ENCODE data around the gene KRT28.

KRT28 gene

DNA sequence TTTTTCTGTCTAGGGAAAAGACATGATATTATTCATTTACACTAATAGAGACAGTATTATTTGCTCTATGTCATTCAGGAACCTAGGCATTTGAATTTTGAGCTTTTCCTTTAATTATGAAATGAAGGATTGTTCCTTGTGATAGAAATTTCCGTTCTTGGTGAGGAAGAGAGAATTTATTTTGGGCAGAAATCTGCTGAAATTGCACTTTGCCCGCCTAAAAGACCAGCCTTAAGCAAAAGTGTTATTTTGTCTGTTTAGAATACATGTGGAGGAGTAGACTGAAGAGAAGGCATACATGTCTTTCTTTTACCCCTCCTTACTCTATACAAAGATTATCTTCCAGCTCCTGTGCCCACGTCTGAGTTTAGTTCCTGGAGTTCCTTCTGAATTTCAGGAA, 39.4 kb upstream of the KRT28 start:
- no peak overlapping the region for H3K4me3 ChIP-seq (ENCODE audit: low read depth, low read length)
- TF ChIP-seq, protein P1, sequence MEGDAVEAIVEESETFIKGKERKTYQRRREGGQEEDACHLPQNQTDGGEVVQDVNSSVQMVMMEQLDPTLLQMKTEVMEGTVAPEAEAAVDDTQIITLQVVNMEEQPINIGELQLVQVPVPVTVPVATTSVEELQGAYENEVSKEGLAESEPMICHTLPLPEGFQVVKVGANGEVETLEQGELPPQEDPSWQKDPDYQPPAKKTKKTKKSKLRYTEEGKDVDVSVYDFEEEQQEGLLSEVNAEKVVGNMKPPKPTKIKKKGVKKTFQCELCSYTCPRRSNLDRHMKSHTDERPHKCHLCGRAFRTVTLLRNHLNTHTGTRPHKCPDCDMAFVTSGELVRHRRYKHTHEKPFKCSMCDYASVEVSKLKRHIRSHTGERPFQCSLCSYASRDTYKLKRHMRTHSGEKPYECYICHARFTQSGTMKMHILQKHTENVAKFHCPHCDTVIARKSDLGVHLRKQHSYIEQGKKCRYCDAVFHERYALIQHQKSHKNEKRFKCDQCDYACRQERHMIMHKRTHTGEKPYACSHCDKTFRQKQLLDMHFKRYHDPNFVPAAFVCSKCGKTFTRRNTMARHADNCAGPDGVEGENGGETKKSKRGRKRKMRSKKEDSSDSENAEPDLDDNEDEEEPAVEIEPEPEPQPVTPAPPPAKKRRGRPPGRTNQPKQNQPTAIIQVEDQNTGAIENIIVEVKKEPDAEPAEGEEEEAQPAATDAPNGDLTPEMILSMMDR (IDR thresholded peaks at IDR 0.05; ENCODE audit: borderline replicate concordance, insufficient read depth, low read depth, low read length): no peak

DNA sequence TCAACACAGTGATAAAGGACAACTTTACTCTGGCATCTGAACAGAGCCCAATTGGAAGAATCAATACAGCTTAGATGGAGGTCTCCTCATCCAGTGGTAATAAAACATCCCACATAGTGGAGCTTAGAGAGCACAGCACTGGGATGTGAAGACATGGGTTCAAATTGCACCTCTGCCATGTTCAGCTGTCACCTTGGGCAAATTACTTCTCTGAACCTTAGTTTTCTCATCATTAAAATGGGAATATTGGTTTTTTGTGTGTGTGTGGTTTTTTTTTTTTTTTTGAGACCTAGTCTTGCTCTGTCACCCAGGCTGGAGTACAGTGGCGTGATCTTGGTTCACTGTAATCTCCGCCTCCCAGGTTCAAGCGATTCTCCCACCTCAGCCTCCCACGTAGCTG, 36.3 kb upstream of the KRT28 start:
- H3K4me3 ChIP-seq (ENCODE audit: low read depth, low read length): no peak overlapping the region
- TF ChIP-seq, protein P1 (IDR thresholded peaks at IDR 0.05; ENCODE audit: borderline replicate concordance, insufficient read depth, low read depth, low read length): no peak

DNA sequence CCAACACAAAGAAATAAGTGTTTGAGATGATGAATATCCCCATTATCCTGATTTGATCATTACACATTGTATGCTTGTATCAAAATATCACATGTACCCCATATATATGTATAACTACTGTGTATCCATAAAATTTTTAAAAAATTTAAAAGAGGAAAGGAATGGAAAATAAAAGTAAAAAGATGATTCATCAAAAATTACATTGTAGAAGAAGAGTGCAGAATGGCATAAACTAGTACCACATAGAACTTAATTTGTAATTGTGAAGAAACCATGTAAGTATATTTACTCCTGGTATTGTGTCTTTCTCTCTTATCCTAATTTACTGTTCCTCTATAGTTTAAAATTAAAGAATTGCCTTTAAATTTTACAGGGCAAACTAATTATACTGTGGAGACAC, 34.1 kb upstream of the KRT28 start:
- no peak overlapping the region for H3K4me3 ChIP-seq (ENCODE audit: low read depth, low read length)
- TF ChIP-seq, protein P1 (IDR thresholded peaks at IDR 0.05; ENCODE audit: borderline replicate concordance, insufficient read depth, low read depth, low read length): no peak

DNA sequence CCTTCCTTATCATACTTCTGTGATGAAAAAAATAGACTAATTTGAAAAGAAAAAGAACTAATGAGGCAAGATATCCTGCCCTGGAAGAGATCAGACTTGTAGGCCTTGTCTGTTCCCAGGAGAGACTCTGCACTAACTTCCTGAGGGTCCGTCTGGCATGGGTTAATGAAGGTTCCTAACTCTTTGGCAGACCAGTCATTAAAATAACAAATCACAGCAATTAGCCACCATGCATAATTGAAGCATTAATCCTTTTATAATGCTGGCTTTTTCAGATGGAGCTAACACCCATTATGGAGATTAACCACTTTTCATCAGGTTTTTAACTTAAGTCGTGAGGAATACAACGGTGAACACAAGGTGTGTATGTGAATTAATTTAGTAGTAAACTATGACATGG, 33.1 kb upstream of the KRT28 start:
- TF ChIP-seq, protein P1 (IDR thresholded peaks at IDR 0.05; ENCODE audit: borderline replicate concordance, insufficient read depth, low read depth, low read length): no peak
- no peak overlapping the region for H3K4me3 ChIP-seq (ENCODE audit: low read depth, low read length)

DNA sequence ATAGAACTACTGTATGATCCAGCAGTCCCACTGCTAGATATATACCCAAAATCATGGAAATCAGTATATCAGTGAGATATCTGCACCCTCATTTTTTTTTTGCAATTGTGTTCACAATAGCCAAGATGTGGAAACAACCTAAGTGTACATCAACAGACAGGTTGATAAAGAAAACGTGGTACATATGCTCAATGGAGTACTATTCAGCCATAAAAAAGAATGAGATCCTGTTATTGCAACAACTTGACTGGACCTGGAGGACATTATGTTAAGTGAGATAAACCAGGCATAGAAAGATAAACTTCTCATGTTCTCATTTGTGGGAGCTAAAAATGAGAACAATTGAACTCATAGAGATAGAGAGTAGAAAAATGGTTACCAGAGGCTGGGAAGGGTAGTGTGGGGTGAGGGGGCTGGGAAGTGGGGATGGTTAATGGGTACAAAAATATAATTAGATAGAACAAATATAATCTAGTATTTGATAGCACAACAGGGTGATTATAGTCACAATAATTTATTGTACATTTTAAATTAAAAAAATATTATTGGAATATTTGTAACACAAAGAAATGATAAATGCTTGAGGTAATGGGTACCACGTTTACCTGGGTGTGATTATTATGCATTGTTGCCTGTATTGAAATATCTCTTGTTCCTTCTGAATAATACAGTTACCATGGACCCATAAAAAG, 30.5 kb upstream of the KRT28 start:
- TF ChIP-seq, protein P1 (IDR thresholded peaks at IDR 0.05; ENCODE audit: borderline replicate concordance, insufficient read depth, low read depth, low read length): no peak
- H3K4me3 ChIP-seq (ENCODE audit: low read depth, low read length): no peak overlapping the region

DNA sequence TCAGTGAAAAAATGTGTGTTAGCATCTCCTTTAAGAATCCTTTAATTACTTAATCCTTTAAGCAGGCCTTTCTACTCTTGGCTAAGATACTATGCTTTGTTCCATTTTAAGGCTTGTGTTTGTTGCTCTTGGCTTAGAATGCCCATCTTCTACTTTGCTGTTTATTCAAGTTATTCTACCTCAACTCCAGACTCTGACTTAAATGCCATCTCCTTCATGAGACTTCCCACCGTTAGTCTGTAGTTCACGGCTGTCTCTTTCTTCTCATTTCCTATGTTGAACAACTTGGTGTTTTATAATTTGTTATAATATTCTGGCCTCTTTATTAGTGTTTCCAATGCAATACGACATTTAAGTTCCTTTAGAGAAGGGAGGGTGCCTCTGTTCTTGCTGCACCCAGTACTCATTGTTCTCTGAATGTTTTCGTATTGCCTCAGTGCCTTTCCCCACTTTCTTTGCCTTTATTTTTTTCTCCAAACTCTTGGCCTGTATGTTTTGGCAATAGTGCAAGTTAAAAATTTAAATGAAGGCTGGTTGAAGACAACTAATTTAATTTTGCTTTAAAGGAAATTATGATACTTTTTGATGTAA, 28.8 kb upstream of the KRT28 start:
- TF ChIP-seq, protein P1 (IDR thresholded peaks at IDR 0.05; ENCODE audit: borderline replicate concordance, insufficient read depth, low read depth, low read length): no peak
- H3K4me3 ChIP-seq (ENCODE audit: low read depth, low read length): no peak overlapping the region
